ES-I3 (cell line): ENCODE measurements around the gene SLC7A10.

Source experiments
- H3K36me3 ChIP-seq: 2 replicates; pipeline ENCODE4 v1.6.1; 2013; ENCODE audit warnings: mild to moderate bottlenecking, low read length, control low read depth, moderate library complexity; ENCODE audit not compliant: insufficient read depth
- H3K4me1 ChIP-seq: 2 replicates; pipeline ENCODE4 v1.6.1; 2013; ENCODE audit warnings: mild to moderate bottlenecking, control low read depth, low read length; ENCODE audit not compliant: insufficient read depth
- H3K9ac ChIP-seq: 2 replicates; pipeline ENCODE4 v1.6.1; 2013; ENCODE audit warnings: low read depth, mild to moderate bottlenecking, low read length, moderate library complexity
- H3K9me3 ChIP-seq: 2 replicates; pipeline ENCODE4 v1.6.1; 2013; ENCODE audit warnings: mild to moderate bottlenecking, low read length, moderate library complexity; ENCODE audit not compliant: control insufficient read depth, insufficient read depth

The SLC7A10 gene

GRCh38 chr19:33261511-33262189, 36.0 kb upstream of the SLC7A10 start:
- Histone ChIP-seq H3K9me3 (no peaks in the 10 kb centered on the region), H3K4me1 (no peaks in the 10 kb centered on the region; the same call in 1 of the 2 replicates), H3K9ac (no peak overlapping the region), H3K36me3 (no peaks in the 10 kb centered on the region)

GRCh38 chr19:33260628-33261418, 35.2 kb upstream of the SLC7A10 start:
- Histone ChIP-seq H3K9ac (no peak overlapping the region), H3K4me1 (no peaks in the 10 kb centered on the region; the same call in 1 of the 2 replicates), H3K9me3 (no peaks in the 10 kb centered on the region), H3K36me3 (no peaks in the 10 kb centered on the region)

DNA sequence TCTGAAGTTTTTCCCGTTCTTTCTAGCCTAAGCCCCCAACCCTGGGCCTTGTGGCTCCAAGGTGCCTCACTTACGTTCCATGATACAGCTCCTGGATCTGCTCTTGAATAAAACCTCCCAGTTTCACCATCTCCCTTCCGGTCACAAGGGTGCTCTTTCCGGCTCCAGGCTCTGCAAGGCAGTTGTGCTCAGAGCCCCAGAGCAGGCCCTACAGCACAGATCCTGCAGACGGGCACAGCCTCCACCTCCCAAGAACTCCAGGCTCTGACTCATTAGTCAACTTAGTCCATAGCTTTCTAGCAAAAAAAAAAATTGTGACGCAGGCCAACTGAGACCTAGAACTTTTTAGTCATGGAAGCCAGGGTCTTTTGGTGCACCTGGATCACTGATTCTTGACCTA, 33.9 kb upstream of the SLC7A10 start:
- no peaks in the 10 kb centered on the region; the same call in 1 of the 2 replicates for H3K4me1 ChIP-seq
- H3K9me3 ChIP-seq: no peaks in the 10 kb centered on the region
- no peaks in the 10 kb centered on the region for H3K36me3 ChIP-seq
- H3K9ac ChIP-seq: no peak overlapping the region

DNA sequence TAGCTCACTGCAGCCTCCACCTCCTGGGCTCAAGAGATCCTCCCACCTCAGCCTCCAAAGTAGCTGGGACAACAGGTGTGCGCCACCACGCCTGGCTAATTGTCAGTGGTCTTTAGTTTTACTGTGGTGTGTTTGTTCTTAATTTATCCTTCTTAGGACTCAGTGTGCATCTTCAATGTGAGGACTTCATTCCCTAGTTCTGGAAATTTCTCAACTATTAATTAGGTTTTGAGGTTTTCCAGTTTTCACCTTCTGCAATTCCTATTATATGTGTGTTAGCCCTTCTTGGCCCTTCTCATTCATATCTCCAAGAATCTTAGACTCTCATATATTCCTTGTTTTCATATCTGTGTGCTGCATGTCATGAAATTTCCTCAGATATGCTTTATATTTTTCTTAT, 32.2 kb upstream of the SLC7A10 start:
- no peaks in the 10 kb centered on the region for H3K36me3 ChIP-seq
- H3K9ac ChIP-seq: no peak overlapping the region
- H3K4me1 ChIP-seq: no peaks in the 10 kb centered on the region; the same call in 1 of the 2 replicates
- no peaks in the 10 kb centered on the region for H3K9me3 ChIP-seq

- Histone ChIP-seq H3K9ac (no peak overlapping the region), H3K9me3 (no peaks in the 10 kb centered on the region), H3K4me1 (no peaks in the 10 kb centered on the region; the same call in 1 of the 2 replicates), H3K36me3 (no peaks in the 10 kb centered on the region)
These were observed 30.6 kb upstream of the SLC7A10 start for GRCh38 chr19:33256261-33256660.

DNA sequence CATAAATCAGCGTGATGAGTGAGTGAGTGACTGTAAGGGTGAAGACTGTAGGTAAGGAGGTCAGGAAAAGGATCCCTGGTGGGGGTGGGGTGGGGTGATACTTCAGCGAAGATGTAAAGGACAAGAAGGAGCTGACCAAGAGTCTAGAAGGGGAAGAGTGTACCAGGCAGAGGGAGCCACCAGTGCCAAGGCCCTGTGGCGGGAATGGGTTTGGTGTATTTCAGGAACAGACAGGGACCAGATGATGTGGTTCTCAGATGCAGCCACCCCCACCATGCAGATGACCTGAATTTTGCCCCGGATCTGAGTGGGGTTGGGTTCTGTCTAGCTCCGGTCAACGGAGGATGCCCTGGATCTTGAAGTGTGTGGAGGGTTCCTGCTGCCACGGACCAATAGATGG, 30.1 kb upstream of the SLC7A10 start:
- H3K4me1 ChIP-seq: no peaks in the 10 kb centered on the region; the same call in 1 of the 2 replicates
- H3K9me3 ChIP-seq: no peaks in the 10 kb centered on the region
- no peak overlapping the region for H3K9ac ChIP-seq
- H3K36me3 ChIP-seq: no peaks in the 10 kb centered on the region

- Histone ChIP-seq H3K36me3 (no peaks in the 10 kb centered on the region), H3K9ac (no peak overlapping the region), H3K9me3 (no peaks in the 10 kb centered on the region), H3K4me1 (no peaks in the 10 kb centered on the region; the same call in 1 of the 2 replicates)
These were observed 28.7 kb upstream of the SLC7A10 start for GRCh38 chr19:33254245-33254824.

GRCh38 chr19:33252971-33253370, 27.3 kb upstream of the SLC7A10 start:
- H3K9me3 ChIP-seq: no peaks in the 10 kb centered on the region
- H3K4me1 ChIP-seq: no peaks in the 10 kb centered on the region; the same call in 1 of the 2 replicates
- H3K36me3 ChIP-seq: no peaks in the 10 kb centered on the region
- H3K9ac ChIP-seq: no peak overlapping the region

DNA sequence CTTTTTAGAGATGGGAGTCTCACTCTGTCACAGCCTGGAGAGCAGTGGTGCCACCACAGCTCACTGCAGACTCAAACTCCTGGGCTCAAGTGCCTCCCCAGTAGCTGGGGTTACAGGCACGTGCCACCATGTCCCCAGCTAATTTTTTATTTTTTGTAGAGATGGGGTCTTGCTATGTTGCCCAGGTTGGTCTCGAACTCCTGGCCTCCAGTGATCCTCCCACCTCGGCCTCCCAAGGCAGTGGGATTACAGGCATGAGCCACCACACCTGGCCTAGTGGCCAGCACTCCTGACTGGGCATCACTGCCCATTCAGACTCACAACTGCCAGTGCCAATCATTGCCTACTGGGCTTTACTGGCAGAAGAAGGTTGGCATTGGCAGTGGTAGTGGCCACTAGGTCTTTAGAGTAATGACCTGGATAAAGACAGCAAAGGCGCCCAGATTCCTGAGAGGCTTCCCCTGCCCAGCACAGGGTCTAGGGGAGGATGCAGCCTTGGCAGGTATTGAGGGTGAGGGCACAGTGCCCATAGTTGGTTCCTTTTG, 26.8 kb upstream of the SLC7A10 start:
- H3K4me1 ChIP-seq: no peaks in the 10 kb centered on the region; the same call in 1 of the 2 replicates
- H3K36me3 ChIP-seq: no peaks in the 10 kb centered on the region
- no peaks in the 10 kb centered on the region for H3K9me3 ChIP-seq
- no peak overlapping the region for H3K9ac ChIP-seq

DNA sequence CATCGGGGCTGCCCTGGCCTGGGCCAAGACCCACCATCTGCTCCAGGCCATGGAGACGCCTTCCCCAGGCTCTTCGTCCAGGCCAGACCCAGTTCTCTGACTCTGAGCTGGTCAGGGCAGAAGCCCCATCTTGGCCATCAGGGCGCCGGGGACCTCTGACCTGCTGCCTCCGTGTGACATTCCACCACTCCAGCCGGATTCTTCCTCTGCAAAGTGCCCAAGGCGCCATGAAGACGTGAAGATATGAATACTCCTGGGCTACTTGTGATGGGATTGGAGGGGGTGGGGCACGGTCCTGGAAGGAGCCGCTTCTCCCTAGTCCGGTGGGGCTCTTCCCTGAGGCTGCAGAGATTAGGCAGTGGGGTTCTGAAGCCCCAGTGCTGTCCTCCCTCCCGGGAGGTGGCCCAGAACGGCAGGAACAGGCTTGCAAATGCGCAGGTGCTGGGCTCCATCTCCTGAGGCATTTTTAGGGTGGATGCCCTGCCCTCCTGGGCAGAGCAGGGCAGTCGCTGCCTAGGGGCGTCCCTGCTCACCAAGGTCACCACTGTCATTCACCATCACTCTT, 26.0 kb upstream of the SLC7A10 start:
- Histone ChIP-seq H3K4me1 (no peaks in the 10 kb centered on the region; the same call in 1 of the 2 replicates), H3K9ac (no peak overlapping the region), H3K36me3 (no peaks in the 10 kb centered on the region), H3K9me3 (no peaks in the 10 kb centered on the region)

DNA sequence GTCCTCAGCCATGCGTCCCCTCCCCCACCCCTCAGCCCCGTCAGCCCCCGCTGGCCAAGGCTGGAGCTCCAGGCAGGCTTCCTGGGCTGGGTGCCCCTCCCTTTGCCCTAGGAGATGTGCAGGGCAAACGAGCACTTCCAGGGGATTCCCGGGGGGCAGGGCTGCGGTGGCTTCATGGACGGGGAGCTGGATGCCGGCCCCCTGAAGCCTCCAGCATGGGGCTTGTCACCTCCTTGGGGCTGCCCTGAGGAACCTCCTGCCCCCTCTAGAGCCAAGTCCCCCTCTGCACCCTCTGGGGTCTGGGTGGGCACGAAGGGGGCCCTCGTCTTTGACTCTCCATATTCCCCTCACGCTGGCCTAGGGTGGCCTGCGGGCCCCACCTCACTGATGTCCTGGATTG, 25.4 kb upstream of the SLC7A10 start:
- H3K36me3 ChIP-seq: no peaks in the 10 kb centered on the region
- no peaks in the 10 kb centered on the region; the same call in 1 of the 2 replicates for H3K4me1 ChIP-seq
- no peaks in the 10 kb centered on the region for H3K9me3 ChIP-seq
- H3K9ac ChIP-seq: no peak overlapping the region

DNA sequence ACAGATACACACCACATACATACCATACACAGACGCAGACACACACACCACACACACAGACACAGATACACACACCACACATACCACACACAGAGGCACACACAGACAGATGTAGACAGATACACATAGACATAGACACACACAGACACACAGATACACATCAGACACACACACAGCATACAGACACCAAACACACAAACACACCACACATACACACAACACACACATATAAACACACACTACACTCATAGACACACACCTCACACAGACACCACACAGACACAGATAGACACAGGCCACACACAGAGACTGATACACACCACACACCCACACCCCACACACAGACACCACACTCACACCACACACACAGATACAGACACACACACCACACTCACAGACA, 24.9 kb upstream of the SLC7A10 start:
- H3K4me1 ChIP-seq: no peaks in the 10 kb centered on the region; the same call in 1 of the 2 replicates
- H3K9me3 ChIP-seq: no peaks in the 10 kb centered on the region
- H3K9ac ChIP-seq: no peak overlapping the region
- no peaks in the 10 kb centered on the region for H3K36me3 ChIP-seq

- Histone ChIP-seq H3K9ac (no peak overlapping the region), H3K4me1 (no peaks in the 10 kb centered on the region; the same call in 1 of the 2 replicates), H3K9me3 (no peaks in the 10 kb centered on the region), H3K36me3 (no peaks in the 10 kb centered on the region)
These were observed 24.2 kb upstream of the SLC7A10 start for GRCh38 chr19:33249740-33250366.
